Spleen (tissue), 11 donors: Measurements from ENCODE around the gene ZNF816. TPM values are rescaled to one million over a fixed set of nuclear protein-coding genes. Genes with fewer than 3 reads are reported as not detected.
A peak's percentile ranks its signal among the peaks of the same experiment; 100 is the strongest.
"Not testable (repeated sequence)": the region's sequence is repeated elsewhere in the genome, so short reads cannot be mapped to it uniquely, and the experiment has no call there.

Experiments used
- DNase-seq: peaks from one replicate; pipeline ENCODE4 v3.0.0-alpha.2; 2020
- H3K27ac ChIP-seq, 8 donors: fragments of 200-600 bp; sonication (generic) in 7 of 8; 1 replicate in 4 of 8; 2 replicates in 4 of 8; pipeline versions ENCODE4 v1.5.0 to v1.8.0; 2016 to 2021; ENCODE audit warnings: inconsistent platforms in 4 of 8, mild to moderate bottlenecking in 4 of 8, moderate library complexity in 1 of 8
- H3K27me3 ChIP-seq, 7 donors: fragments of 200-600 bp; sonication (generic) in 6 of 7; replicated peaks in 1 of 7; 1 replicate in 4 of 7; 2 replicates in 3 of 7; pipeline versions ENCODE4 v1.5.0 to v1.8.0; 2016 to 2021; ENCODE audit warnings: inconsistent platforms in 3 of 7, mild to moderate bottlenecking in 1 of 7
- H3K36me3 ChIP-seq, 6 donors: fragments of 200-600 bp; sonication (generic) in 5 of 6; 1 replicate in 4 of 6; 2 replicates in 2 of 6; pipeline versions ENCODE4 v1.5.0 to v1.8.0; 2016 to 2021; ENCODE audit warnings: inconsistent platforms in 2 of 6
- H3K4me1 ChIP-seq, 6 donors: fragments of 200-600 bp; sonication (generic) in 5 of 6; 1 replicate in 3 of 6; 2 replicates in 3 of 6; pipeline versions ENCODE4 v1.5.0 to v1.8.0; 2016 to 2021; ENCODE audit warnings: inconsistent platforms in 3 of 6
- H3K4me3 ChIP-seq, 8 donors: fragments of 200-600 bp; sonication (generic) in 7 of 8; 1 replicate in 4 of 8; 2 replicates in 4 of 8; pipeline versions ENCODE4 v1.5.0 to v1.8.0; 2016 to 2021; ENCODE audit warnings: inconsistent platforms in 4 of 8, mild to moderate bottlenecking in 4 of 8, moderate library complexity in 2 of 8
- H3K9me3 ChIP-seq, 8 donors: fragments of 200-600 bp; sonication (generic) in 7 of 8; 1 replicate in 4 of 8; 2 replicates in 4 of 8; pipeline versions ENCODE4 v1.5.0 to v1.8.0; 2016 to 2021; ENCODE audit warnings: inconsistent platforms in 4 of 8
- POLR2A ChIP-seq, 3 donors: fragments of 450-650 bp; IDR thresholded peaks; one replicate each; pipeline ENCODE4 v1.5.1; 2017; ENCODE audit warnings: antibody characterized with exemption in 3 of 3, mild to moderate bottlenecking in 1 of 3
- POLR2AphosphoS5 ChIP-seq, 3 donors: sonication (generic); formaldehyde crosslinking; IDR thresholded peaks; one replicate each; pipeline ENCODE4 v1.5.1; 2017; ENCODE audit warnings: antibody characterized with exemption in 3 of 3
- WGBS, 5 donors: extraction: QIAGEN DNeasy Blood & Tissue Kit in 3 of 5; methylation state at CpG; one replicate each; pipeline versions ENCODE4 v1.1.5 to v1.1.7; 2013 to 2018; 5-methylcytosine and 5-hydroxymethylcytosine counted together
- intact Hi-C: fragments of 100-400 bp; cut with DNase I; formaldehyde crosslinking; loops from one replicate; pipeline ENCODE4 v1.15.0; 2023; ENCODE audit warnings: low total_unique reads
- polyA plus RNA-seq, 3 donors: library from polyadenylated mRNA; stranded (reverse); fragments of 200-250 nt; gene quantifications; one replicate each; pipeline ENCODE4 v1.2.1, GENCODE V29; 2013
- total RNA-seq, 7 donors: library from RNA; depleted of rRNA in 3 of 7; stranded (reverse); fragments of >200 nt in 3 of 7; fragmentation: NEBNext Ultra II Directional in 4 of 7; extraction: Animal tissue kit (Norgen Biotek cat#: 25700) in 4 of 7; gene quantifications; one replicate each; pipeline versions ENCODE4 v1.1.0 to v1.2.1, GENCODE V29; 2016 to 2021
- TF ChIP-seq, protein P1 (sequence below), 11 experiments: fragments of 200-600 bp in 7 of 11; fragments of 450-650 bp in 4 of 11; sonication (generic) in 4 of 11; IDR thresholded peaks in 8 of 11; conservative IDR thresholded peaks in 3 of 11; 1 replicate in 7 of 11; 2 replicates in 4 of 11; pipeline versions ENCODE4 v1.4.0 to v1.8.0; 2016 to 2021; ENCODE audit warnings: antibody characterized with exemption in 11 of 11, inconsistent platforms in 4 of 11, mild to moderate bottlenecking in 1 of 11
- donor health status: healthy with polysubstance abuse.
- donor health status: DM: no; HTN: no; CAD: no; lungs with moderate emphysema.
- donor health status: DM: no; HTN: no; CAD: no.
- donor health status: Bipolar disorder and iron deficiency.
- donor health status: healthy.
- donor health status: DM: no; HTN: no; CAD: no.
- donor health status: DM: yes; HTN: yes; CAD: no.

Gene ZNF816
- total and polyA plus RNA-seq, 10 donors = 4.1 to 16.1 (median 9.8) TPM

DNA sequence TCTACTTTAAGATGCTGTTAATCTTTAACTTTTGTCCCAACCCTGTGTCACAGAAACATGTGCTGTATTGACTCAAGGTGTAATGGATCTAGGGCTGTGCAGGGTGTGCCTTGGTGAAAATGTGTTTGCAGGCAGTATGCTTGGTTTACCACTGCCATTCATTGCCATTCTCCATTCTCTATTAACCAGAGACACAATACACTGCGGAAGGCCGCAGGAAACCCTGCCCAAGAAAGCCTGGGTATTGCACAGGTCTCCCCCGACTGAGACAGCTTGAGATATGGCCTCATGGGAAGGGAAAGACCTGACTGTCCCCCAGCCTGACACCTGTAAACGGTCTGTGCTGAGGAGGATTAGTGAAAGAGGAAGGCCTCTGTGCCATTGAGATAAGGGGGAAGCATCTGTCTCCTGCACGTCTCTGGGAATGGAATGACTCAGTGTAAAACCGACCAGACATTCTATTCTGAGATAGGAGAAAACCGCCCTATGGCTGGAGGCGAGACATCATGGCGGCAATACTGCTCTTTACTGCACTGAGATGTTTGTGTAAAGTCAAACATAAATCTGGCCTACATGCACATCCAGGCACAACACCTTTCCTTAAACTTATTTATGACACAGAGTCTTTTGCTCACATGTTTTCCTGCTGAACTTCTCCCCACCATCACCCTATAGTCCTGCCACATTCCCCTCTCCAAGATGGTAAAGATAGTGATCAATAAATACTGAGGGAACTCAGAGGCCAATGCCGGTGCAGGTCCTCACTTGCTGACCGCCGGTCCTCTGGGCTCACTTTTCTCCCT is 26.3 kb downstream of the ZNF816 start:
- Histone ChIP-seq H3K27ac (peak overlapping the region in 1 of 8 donors; percentile 21), H3K4me3 (no peak overlapping the region), H3K36me3 (peaks cover 0 to 54% (median 0%) of the 10 kb centered on the region in 6 donors), H3K4me1 (peaks cover 0 to 28% (median 13%) of the 10 kb centered on the region in 6 donors), H3K9me3 (peaks cover 0 to 63% (median 16%) of the 10 kb centered on the region in 8 donors), H3K27me3 (no peaks in the 10 kb centered on the region)
- no peak for TF ChIP-seq POLR2AphosphoS5 (IDR thresholded peaks at IDR 0.05)
- no peak for TF ChIP-seq POLR2A (IDR thresholded peaks at IDR 0.05)
- TF ChIP-seq, protein P1, sequence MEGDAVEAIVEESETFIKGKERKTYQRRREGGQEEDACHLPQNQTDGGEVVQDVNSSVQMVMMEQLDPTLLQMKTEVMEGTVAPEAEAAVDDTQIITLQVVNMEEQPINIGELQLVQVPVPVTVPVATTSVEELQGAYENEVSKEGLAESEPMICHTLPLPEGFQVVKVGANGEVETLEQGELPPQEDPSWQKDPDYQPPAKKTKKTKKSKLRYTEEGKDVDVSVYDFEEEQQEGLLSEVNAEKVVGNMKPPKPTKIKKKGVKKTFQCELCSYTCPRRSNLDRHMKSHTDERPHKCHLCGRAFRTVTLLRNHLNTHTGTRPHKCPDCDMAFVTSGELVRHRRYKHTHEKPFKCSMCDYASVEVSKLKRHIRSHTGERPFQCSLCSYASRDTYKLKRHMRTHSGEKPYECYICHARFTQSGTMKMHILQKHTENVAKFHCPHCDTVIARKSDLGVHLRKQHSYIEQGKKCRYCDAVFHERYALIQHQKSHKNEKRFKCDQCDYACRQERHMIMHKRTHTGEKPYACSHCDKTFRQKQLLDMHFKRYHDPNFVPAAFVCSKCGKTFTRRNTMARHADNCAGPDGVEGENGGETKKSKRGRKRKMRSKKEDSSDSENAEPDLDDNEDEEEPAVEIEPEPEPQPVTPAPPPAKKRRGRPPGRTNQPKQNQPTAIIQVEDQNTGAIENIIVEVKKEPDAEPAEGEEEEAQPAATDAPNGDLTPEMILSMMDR (IDR thresholded peaks at IDR 0.05 in 8 of 11, conservative IDR thresholded peaks at IDR 0.05 in 3 of 11) = no peak
- no peak for DNase-seq
- intact Hi-C loops = no loop called here
- WGBS, 5 donors = 43 to 56% (median 50%) methylated on average over 11 to 12 of the region's 12 CpGs

DNA sequence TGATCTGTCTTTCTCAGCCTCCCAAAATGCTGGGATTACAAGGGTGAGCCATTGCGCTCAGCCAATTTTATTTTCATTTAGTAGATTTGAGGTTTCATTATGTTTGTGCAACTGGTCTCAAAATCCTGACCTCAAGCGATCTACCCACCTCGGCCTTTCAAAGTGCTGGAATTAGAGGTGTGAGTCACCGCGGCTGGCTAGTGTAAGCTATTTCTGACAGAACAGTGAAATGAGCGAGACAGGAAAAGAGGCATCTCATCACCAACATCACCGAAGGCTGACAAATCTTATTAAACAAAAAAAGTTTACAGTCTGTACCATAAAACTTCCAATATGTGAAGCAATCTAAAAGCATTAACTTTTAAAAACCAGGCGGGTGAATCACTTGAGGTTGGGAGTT is 27.2 kb downstream of the ZNF816 start:
- H3K27me3 ChIP-seq = no peaks in the 10 kb centered on the region
- 75 to 84% (median 84%) methylated on average over 8 of the region's 8 CpGs for WGBS, 5 donors
- peaks cover 0 to 19% (median 6%) of the 10 kb centered on the region in 6 donors for H3K4me1 ChIP-seq
- H3K9me3 ChIP-seq = peaks cover 0 to 64% (median 16%) of the 10 kb centered on the region in 8 donors
- DNase-seq = no peak
- H3K27ac ChIP-seq = no peak overlapping the region
- TF ChIP-seq POLR2A (IDR thresholded peaks at IDR 0.05) = no peak
- no peak for TF ChIP-seq POLR2AphosphoS5 (IDR thresholded peaks at IDR 0.05)
- TF ChIP-seq, protein P1 (IDR thresholded peaks at IDR 0.05 in 8 of 11, conservative IDR thresholded peaks at IDR 0.05 in 3 of 11) = no peak
- peaks cover 0 to 55% (median 0%) of the 10 kb centered on the region in 6 donors for H3K36me3 ChIP-seq
- no peak overlapping the region for H3K4me3 ChIP-seq
- intact Hi-C loops = no loop called here

DNA sequence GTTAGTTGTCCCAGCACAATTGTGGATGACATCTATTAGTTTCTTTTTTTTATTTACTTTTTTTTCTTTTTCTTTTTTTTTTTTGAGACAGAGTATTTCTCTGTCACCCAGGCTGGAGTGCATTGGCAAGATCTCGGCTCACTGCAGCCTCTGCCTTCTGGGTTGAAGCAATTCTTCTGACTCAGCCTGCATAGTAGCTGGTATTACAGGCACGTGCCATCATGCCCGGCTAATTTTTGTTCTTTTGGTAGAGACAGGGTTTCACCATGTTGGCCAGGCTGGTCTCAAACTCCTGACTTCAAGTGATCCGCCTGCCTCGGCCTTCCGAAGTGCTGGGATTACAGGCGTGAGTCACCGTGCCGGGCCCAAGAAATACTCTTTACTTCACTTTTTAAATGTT is 38.0 kb downstream of the ZNF816 start:
- H3K36me3 ChIP-seq = peaks cover 0 to 31% (median 17%) of the 10 kb centered on the region in 6 donors
- 93 to 98% (median 96%) methylated on average over 9 of the region's 9 CpGs for WGBS, 5 donors
- DNase-seq, H3K9me3 ChIP-seq, H3K27me3 ChIP-seq, intact Hi-C loops, H3K4me3 ChIP-seq: not testable (repeated sequence)
- peak overlapping the region in 1 of 8 donors; percentile 91 for H3K27ac ChIP-seq
- H3K4me1 ChIP-seq = peaks cover 7 to 35% (median 20%) of the 10 kb centered on the region in 6 donors

DNA sequence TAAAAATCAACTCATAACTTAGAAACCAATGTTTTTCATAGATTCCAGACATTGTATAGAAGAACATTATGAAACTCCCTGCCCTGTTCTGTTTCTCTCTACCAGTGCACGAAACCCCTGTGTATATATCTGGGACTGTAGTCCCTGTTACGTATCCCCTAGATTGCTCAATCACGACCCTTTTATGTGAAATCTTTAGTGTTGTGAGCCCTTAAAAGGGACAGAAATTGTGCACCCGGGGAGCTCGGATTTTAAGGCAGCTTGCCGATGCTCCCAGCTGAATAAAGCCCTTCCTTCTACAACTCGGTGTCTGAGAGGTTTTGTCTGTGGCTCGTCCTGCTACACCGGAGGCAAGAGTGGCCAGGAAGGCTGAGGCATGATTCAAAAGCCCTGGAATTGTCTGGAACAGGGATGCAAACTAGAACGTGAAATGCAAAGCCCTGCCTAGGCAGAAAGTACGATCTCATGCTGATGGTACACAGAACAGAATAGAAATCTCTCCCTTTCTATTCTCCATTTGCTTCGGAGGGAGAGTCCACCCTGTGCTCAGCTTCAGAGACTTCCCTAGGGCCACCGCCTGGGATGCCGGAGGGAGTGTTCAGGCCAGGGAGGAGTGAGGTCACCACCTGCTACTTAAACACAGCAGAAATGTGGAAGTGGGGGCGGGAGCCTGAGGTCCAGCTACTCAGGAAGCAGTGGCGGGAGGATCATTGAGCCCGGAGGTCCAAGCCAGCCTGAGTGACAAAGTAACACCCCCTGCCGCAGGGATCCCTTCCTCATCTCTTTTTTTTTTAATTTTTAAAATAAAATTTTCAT is 38.7 kb downstream of the ZNF816 start:
- 41 to 65% (median 57%) methylated on average over 18 of the region's 18 CpGs for WGBS, 5 donors
- TF ChIP-seq, protein P1 (IDR thresholded peaks at IDR 0.05 in 8 of 11, conservative IDR thresholded peaks at IDR 0.05 in 3 of 11) = no peak
- TF ChIP-seq POLR2A (IDR thresholded peaks at IDR 0.05) (no peak), POLR2AphosphoS5 (IDR thresholded peaks at IDR 0.05) (no peak)
- peak; percentile 78 for DNase-seq
- H3K4me1 ChIP-seq = peaks cover 7 to 35% (median 20%) of the 10 kb centered on the region in 6 donors
- peak overlapping the region; percentile 79 to 91 (median 90) for H3K27ac ChIP-seq
- H3K27me3 ChIP-seq = no peaks in the 10 kb centered on the region
- intact Hi-C loops = no loop called here
- H3K9me3 ChIP-seq = no peaks in the 10 kb centered on the region
- peak overlapping the region; percentile 59 to 87 (median 66) for H3K4me3 ChIP-seq
- peaks cover 0 to 25% (median 13%) of the 10 kb centered on the region in 6 donors for H3K36me3 ChIP-seq
